Peyer's patch (tissue), 4 donors: ENCODE measurements around the gene USP47.

Source experiments
- POLR2A ChIP-seq, 2 donors: fragments of 450-650 bp; IDR thresholded peaks; one replicate each; pipeline ENCODE4 v1.5.1; 2017; ENCODE audit warnings: antibody characterized with exemption in 2 of 2, mild to moderate bottlenecking in 2 of 2, moderate library complexity in 2 of 2
- TF ChIP-seq, protein P1 (sequence below), 6 experiments: fragments of 450-650 bp in 4 of 6; fragments of 200-600 bp in 2 of 6; sonication (generic) in 1 of 6; IDR thresholded peaks; one replicate each; pipeline ENCODE4 v1.5.1; 2017 to 2019; ENCODE audit warnings: antibody characterized with exemption in 6 of 6, mild to moderate bottlenecking in 3 of 6, moderate library complexity in 1 of 6

DNA sequence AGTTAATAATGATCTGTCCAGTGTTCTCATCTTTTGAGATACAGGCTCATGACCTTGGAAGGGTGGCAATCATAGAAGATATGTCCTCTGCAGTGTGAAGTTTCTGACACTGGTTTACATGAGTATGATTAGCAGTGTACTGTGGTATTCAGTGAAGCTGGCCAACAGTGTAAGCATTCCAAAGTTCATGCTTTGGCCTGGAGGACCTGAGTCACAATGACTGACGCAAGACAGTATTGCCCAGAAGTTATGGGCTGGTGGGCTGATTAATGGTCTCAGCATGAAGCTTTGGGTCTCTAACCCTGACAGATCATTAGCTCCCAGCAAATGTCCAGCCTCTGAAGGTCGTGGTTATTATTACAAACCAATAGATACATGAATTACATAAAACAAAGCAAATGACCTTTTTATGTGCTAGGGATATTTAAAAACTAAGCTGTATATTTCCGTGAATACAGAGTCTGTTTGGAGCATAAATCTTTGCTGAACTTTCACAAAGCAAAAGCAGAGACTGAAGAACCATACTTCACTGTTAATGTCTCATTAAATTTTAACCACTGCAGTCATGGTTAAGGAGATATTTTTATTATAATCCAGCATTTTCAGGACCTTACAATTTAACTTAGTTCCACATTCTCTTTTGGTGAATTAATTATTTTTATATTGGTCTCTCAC lies 28.3 kb upstream of the USP47 start:
- TF ChIP-seq, protein P1, sequence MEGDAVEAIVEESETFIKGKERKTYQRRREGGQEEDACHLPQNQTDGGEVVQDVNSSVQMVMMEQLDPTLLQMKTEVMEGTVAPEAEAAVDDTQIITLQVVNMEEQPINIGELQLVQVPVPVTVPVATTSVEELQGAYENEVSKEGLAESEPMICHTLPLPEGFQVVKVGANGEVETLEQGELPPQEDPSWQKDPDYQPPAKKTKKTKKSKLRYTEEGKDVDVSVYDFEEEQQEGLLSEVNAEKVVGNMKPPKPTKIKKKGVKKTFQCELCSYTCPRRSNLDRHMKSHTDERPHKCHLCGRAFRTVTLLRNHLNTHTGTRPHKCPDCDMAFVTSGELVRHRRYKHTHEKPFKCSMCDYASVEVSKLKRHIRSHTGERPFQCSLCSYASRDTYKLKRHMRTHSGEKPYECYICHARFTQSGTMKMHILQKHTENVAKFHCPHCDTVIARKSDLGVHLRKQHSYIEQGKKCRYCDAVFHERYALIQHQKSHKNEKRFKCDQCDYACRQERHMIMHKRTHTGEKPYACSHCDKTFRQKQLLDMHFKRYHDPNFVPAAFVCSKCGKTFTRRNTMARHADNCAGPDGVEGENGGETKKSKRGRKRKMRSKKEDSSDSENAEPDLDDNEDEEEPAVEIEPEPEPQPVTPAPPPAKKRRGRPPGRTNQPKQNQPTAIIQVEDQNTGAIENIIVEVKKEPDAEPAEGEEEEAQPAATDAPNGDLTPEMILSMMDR (IDR thresholded peaks at IDR 0.05), result no peak
- TF ChIP-seq POLR2A (IDR thresholded peaks at IDR 0.05), result no peak
